HG03039 (cell line): ENCODE results near the gene GNAZ.
"Not testable (repeated sequence)": the region's sequence is repeated elsewhere in the genome, so short reads cannot be mapped to it uniquely, and the experiment has no call there.

Experiments used
- ATAC-seq: cut with Tn5 transposase; IDR thresholded peaks from one replicate; pipeline ENCODE4 v1.9.1; 2021; ENCODE audit warnings: mild to moderate bottlenecking, moderate library complexity; ENCODE audit not compliant: unreplicated experiment

Gene GNAZ

GRCh38 chr22:23130697-23131096, 60.4 kb downstream of the GNAZ start:
- ATAC-seq: no peak

GRCh38 chr22:23131931-23132330, 61.6 kb downstream of the GNAZ start:
- ATAC-seq: no peak

- ATAC-seq: no peak
Observed at GRCh38 chr22:23132376-23133091, 62.2 kb downstream of the GNAZ start.

GRCh38 chr22:23133922-23134321, 63.6 kb downstream of the GNAZ start:
- no peak for ATAC-seq

- ATAC-seq: not testable (repeated sequence)
Observed at GRCh38 chr22:23136991-23137390, 66.7 kb downstream of the GNAZ start.

GRCh38 chr22:23137468-23137867, 67.1 kb downstream of the GNAZ start:
- no peak for ATAC-seq

GRCh38 chr22:23137905-23138561, 67.7 kb downstream of the GNAZ start:
- no peak for ATAC-seq

GRCh38 chr22:23138584-23139435, 68.5 kb downstream of the GNAZ start:
- no peak for ATAC-seq

GRCh38 chr22:23140385-23140784, 70.1 kb downstream of the GNAZ start:
- ATAC-seq: no peak

- ATAC-seq: no peak
Observed at GRCh38 chr22:23142546-23143105, 72.3 kb downstream of the GNAZ start.

GRCh38 chr22:23143119-23143518, 72.8 kb downstream of the GNAZ start:
- no peak for ATAC-seq

- ATAC-seq: no peak
Observed at GRCh38 chr22:23144432-23144831, 74.1 kb downstream of the GNAZ start.

GRCh38 chr22:23144932-23145877, 74.9 kb downstream of the GNAZ start, which contains the start of gene RAB36:
RAB36 (plus strand) TSS chr22:23145477; CDS start chr22:23146617, 1,140 bp downstream.
- ATAC-seq: no peak

GRCh38 chr22:23145878-23146470, 75.7 kb downstream of the GNAZ start:
- ATAC-seq: no peak

GRCh38 chr22:23146478-23147205, 76.3 kb downstream of the GNAZ start:
- no peak for ATAC-seq

- ATAC-seq: no peak
Observed at GRCh38 chr22:23147617-23148387, 77.5 kb downstream of the GNAZ start.

- no peak for ATAC-seq
Observed at GRCh38 chr22:23149743-23150238, 79.5 kb downstream of the GNAZ start.

GRCh38 chr22:23150762-23151161, 80.4 kb downstream of the GNAZ start:
- no peak for ATAC-seq
